HepG2 (cell line): ENCODE measurements around the gene FHIT.

Experiments used
- CHD4 ChIP-seq: fragments of 200-600 bp; sonication (generic); IDR thresholded peaks from 2 replicates; pipeline ENCODE4 v1.7.0; 2017; ENCODE audit warnings: mild to moderate bottlenecking, low read length, borderline replicate concordance
- ETV6 ChIP-seq: sonication (generic); formaldehyde crosslinking; conservative IDR thresholded peaks from 2 replicates; pipeline ENCODE4 v1.4.0; 2020; ENCODE audit warnings: missing genetic modification reagents
- EZH2 ChIP-seq: conservative IDR thresholded peaks from 2 replicates; pipeline ENCODE4 v1.6.1; 2012; ENCODE audit warnings: mild to moderate bottlenecking, low read depth, low read length, moderate library complexity
- JUN ChIP-seq: sonication (generic); formaldehyde crosslinking; IDR thresholded peaks from 2 replicates; pipeline ENCODE4 v1.4.0; 2020; ENCODE audit warnings: mild to moderate bottlenecking, missing genetic modification reagents
- KAT2B ChIP-seq: fragments of 150-350 bp; IDR thresholded peaks from 2 replicates; pipeline ENCODE4 v1.6.1; 2014; ENCODE audit warnings: low read depth, low read length, borderline replicate concordance
- ZNF24 ChIP-seq: fragments of 450-650 bp; IDR thresholded peaks from 2 replicates; pipeline ENCODE4 v1.6.1; 2017; ENCODE audit warnings: antibody characterized with exemption, mild to moderate bottlenecking
- ZNF496 ChIP-seq: sonication (generic); formaldehyde crosslinking; IDR thresholded peaks from 2 replicates; pipeline ENCODE4 v1.8.1; 2023; ENCODE audit warnings: mild to moderate bottlenecking, moderate library complexity, missing genetic modification reagents; ENCODE audit not compliant: insufficient replicate concordance
- TF ChIP-seq, protein P1 (sequence below): sonication (generic); IDR thresholded peaks from 2 replicates; pipeline ENCODE4 v1.6.1; 2016; ENCODE audit warnings: low read depth, borderline replicate concordance
- TF ChIP-seq, protein P2 (sequence below): sonication (generic); formaldehyde crosslinking; IDR thresholded peaks from 2 replicates; pipeline ENCODE4 v1.5.0; 2020; ENCODE audit warnings: mild to moderate bottlenecking, missing genetic modification reagents, moderate library complexity
- TF ChIP-seq, protein P3 (sequence below): sonication (generic); formaldehyde crosslinking; IDR thresholded peaks from 2 replicates; pipeline ENCODE4 v1.9.0; 2021; ENCODE audit warnings: missing genetic modification reagents, mild to moderate bottlenecking, borderline replicate concordance
- TF ChIP-seq, protein P4 (sequence below): sonication (generic); formaldehyde crosslinking; IDR thresholded peaks from 2 replicates; pipeline ENCODE4 v1.5.1; 2020; ENCODE audit warnings: missing genetic modification reagents, mild to moderate bottlenecking, borderline replicate concordance
- TF ChIP-seq, protein P5 (sequence below): sonication (generic); formaldehyde crosslinking; IDR thresholded peaks from 2 replicates; pipeline ENCODE4 v1.4.0; 2020; ENCODE audit warnings: missing genetic modification reagents, borderline replicate concordance
- TF ChIP-seq, protein P6 (sequence below), 2 experiments: IDR thresholded peaks; 2 replicates each; pipeline ENCODE4 v1.6.1; 2011 to 2012; ENCODE audit warnings: low read length in 2 of 2, borderline replicate concordance in 1 of 2, low read depth in 1 of 2, mild to moderate bottlenecking in 1 of 2, moderate library complexity in 1 of 2

DNA sequence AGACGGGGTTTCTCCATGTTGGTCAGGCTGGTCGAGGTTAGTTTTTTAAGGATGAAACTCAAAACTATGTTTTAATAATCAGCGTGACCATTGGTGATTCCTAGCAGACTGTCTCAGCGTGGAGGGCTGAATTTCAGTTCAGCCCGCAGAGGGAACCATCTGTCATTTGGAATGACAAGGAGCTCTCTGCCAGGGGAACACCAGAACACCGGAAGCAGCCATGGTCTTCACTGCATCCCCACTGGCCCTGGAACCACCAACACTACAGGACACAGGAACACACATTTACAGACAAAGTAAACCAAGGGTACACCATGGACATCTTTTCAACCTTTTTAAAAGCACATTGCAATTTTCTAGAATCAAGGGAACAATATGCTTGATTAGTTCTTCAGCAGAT, 424.7 kb downstream of the FHIT start:
- TF ChIP-seq, protein P1, sequence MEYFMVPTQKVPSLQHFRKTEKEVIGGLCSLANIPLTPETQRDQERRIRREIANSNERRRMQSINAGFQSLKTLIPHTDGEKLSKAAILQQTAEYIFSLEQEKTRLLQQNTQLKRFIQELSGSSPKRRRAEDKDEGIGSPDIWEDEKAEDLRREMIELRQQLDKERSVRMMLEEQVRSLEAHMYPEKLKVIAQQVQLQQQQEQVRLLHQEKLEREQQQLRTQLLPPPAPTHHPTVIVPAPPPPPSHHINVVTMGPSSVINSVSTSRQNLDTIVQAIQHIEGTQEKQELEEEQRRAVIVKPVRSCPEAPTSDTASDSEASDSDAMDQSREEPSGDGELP, result no peak
- TF ChIP-seq, protein P2, sequence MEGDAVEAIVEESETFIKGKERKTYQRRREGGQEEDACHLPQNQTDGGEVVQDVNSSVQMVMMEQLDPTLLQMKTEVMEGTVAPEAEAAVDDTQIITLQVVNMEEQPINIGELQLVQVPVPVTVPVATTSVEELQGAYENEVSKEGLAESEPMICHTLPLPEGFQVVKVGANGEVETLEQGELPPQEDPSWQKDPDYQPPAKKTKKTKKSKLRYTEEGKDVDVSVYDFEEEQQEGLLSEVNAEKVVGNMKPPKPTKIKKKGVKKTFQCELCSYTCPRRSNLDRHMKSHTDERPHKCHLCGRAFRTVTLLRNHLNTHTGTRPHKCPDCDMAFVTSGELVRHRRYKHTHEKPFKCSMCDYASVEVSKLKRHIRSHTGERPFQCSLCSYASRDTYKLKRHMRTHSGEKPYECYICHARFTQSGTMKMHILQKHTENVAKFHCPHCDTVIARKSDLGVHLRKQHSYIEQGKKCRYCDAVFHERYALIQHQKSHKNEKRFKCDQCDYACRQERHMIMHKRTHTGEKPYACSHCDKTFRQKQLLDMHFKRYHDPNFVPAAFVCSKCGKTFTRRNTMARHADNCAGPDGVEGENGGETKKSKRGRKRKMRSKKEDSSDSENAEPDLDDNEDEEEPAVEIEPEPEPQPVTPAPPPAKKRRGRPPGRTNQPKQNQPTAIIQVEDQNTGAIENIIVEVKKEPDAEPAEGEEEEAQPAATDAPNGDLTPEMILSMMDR, result no peak
- TF ChIP-seq, protein P3, sequence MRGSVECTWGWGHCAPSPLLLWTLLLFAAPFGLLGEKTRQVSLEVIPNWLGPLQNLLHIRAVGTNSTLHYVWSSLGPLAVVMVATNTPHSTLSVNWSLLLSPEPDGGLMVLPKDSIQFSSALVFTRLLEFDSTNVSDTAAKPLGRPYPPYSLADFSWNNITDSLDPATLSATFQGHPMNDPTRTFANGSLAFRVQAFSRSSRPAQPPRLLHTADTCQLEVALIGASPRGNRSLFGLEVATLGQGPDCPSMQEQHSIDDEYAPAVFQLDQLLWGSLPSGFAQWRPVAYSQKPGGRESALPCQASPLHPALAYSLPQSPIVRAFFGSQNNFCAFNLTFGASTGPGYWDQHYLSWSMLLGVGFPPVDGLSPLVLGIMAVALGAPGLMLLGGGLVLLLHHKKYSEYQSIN, result no peak
- TF ChIP-seq, protein P4, sequence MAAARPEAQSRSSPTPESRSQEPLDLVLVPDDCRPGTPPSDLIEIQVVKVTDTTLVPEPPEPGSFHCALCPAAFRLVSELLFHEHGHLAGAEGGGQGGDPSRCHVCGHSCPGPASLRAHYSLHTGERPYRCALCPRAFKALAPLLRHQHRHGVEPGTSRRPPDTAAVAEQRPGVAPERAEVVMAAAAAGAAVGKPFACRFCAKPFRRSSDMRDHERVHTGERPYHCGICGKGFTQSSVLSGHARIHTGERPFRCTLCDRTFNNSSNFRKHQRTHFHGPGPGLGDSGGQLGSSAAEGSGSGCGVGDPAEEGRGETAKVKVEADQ (CRISPR knock-in tag), result no peak
- no peak for TF ChIP-seq ETV6 (CRISPR knock-in tag)
- TF ChIP-seq ZNF496, result no peak
- TF ChIP-seq, protein P5, sequence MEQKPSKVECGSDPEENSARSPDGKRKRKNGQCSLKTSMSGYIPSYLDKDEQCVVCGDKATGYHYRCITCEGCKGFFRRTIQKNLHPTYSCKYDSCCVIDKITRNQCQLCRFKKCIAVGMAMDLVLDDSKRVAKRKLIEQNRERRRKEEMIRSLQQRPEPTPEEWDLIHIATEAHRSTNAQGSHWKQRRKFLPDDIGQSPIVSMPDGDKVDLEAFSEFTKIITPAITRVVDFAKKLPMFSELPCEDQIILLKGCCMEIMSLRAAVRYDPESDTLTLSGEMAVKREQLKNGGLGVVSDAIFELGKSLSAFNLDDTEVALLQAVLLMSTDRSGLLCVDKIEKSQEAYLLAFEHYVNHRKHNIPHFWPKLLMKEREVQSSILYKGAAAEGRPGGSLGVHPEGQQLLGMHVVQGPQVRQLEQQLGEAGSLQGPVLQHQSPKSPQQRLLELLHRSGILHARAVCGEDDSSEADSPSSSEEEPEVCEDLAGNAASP (CRISPR knock-in tag), result no peak
- no peak for TF ChIP-seq CHD4
- no peak for TF ChIP-seq ZNF24
- TF ChIP-seq EZH2, result no peak
- no peak for TF ChIP-seq KAT2B
- no peak for TF ChIP-seq JUN (CRISPR knock-in tag)
- TF ChIP-seq, protein P6, sequence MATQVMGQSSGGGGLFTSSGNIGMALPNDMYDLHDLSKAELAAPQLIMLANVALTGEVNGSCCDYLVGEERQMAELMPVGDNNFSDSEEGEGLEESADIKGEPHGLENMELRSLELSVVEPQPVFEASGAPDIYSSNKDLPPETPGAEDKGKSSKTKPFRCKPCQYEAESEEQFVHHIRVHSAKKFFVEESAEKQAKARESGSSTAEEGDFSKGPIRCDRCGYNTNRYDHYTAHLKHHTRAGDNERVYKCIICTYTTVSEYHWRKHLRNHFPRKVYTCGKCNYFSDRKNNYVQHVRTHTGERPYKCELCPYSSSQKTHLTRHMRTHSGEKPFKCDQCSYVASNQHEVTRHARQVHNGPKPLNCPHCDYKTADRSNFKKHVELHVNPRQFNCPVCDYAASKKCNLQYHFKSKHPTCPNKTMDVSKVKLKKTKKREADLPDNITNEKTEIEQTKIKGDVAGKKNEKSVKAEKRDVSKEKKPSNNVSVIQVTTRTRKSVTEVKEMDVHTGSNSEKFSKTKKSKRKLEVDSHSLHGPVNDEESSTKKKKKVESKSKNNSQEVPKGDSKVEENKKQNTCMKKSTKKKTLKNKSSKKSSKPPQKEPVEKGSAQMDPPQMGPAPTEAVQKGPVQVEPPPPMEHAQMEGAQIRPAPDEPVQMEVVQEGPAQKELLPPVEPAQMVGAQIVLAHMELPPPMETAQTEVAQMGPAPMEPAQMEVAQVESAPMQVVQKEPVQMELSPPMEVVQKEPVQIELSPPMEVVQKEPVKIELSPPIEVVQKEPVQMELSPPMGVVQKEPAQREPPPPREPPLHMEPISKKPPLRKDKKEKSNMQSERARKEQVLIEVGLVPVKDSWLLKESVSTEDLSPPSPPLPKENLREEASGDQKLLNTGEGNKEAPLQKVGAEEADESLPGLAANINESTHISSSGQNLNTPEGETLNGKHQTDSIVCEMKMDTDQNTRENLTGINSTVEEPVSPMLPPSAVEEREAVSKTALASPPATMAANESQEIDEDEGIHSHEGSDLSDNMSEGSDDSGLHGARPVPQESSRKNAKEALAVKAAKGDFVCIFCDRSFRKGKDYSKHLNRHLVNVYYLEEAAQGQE (IDR thresholded peaks at IDR 0.05; ENCODE audit: borderline replicate concordance in 1 of 2, low read depth in 1 of 2, low read length in 2 of 2), result no peak
